Endometrial microvascular endothelial cells (primary cell): ENCODE measurements around the gene ATXN1. TPM values are rescaled to one million over a fixed set of nuclear protein-coding genes. Genes with fewer than 3 reads are reported as not detected.

Source experiments
- in situ Hi-C: cut with HindIII; loops from 2 replicates; pipeline ENCODE4 v1.10.0; 2017; ENCODE audit warnings: low sequenced_read_pairs, low pct_unique_long_range_greater_than_20kb; ENCODE audit errors: inconsistent ontology term
- total RNA-seq: library from RNA; depleted of rRNA; stranded (reverse); fragments of >200 nt; gene quantifications from one replicate; pipeline ENCODE4 v1.2.3, GENCODE V29; 2015; ENCODE audit errors: inconsistent ontology term

The ATXN1 gene
- total RNA-seq, 1 donor from 2014 or later, result 8.1 TPM

DNA sequence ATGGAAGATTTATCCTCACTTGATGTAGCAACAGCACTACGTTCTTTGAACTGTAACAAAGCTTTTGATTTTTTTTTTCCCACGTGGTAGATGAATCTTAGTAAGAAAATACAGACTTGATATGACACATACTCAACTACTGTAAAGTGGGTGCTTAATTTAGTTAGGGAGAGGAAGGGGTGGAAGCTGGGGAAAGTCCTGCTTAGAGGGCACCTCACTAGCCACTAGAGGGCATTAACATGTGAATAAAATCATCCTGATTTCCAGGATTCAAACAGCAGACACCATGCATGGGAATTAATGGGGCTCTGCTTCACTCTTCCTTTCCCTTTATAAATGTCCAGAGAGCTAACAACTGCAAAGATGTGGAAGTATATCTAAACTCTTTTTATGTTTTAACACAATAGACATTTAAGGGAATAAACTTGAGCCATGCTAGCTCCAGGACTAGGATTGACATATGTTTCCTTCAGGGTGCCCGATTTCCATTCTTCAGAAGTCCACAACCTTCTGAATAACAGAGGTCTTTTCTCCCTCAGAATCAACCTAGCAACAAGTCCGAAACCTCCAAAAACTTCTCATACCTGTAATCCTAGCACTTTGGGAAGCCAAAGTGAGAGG is 250.1 kb downstream of the ATXN1 start:
- in situ Hi-C loops, result loop anchor here (10.0 kb wide), 1 partner anchor 254 kb away; the partner anchor contains the start of gene ATXN1

GRCh38 chr6:16510245-16510644 is 251.0 kb downstream of the ATXN1 start:
- in situ Hi-C loops, result loop anchor here (10.0 kb wide), 1 partner anchor 255 kb away; the partner anchor contains the start of gene ATXN1

- in situ Hi-C loops, result no loop called here
Measured at GRCh38 chr6:16508959-16509358, 252.3 kb downstream of the ATXN1 start.

- in situ Hi-C loops, result no loop called here
Measured at GRCh38 chr6:16505711-16506357, 255.4 kb downstream of the ATXN1 start.

- in situ Hi-C loops, result no loop called here
Measured at GRCh38 chr6:16504609-16505008, 256.7 kb downstream of the ATXN1 start.

- in situ Hi-C loops, result no loop called here
Measured at GRCh38 chr6:16503970-16504415, 257.3 kb downstream of the ATXN1 start.

- in situ Hi-C loops, result no loop called here
Measured at GRCh38 chr6:16503241-16503775, 258.0 kb downstream of the ATXN1 start.

GRCh38 chr6:16498957-16499356 is 262.3 kb downstream of the ATXN1 start:
- in situ Hi-C loops, result no loop called here

GRCh38 chr6:16498237-16498636 is 263.0 kb downstream of the ATXN1 start:
- in situ Hi-C loops, result no loop called here

DNA sequence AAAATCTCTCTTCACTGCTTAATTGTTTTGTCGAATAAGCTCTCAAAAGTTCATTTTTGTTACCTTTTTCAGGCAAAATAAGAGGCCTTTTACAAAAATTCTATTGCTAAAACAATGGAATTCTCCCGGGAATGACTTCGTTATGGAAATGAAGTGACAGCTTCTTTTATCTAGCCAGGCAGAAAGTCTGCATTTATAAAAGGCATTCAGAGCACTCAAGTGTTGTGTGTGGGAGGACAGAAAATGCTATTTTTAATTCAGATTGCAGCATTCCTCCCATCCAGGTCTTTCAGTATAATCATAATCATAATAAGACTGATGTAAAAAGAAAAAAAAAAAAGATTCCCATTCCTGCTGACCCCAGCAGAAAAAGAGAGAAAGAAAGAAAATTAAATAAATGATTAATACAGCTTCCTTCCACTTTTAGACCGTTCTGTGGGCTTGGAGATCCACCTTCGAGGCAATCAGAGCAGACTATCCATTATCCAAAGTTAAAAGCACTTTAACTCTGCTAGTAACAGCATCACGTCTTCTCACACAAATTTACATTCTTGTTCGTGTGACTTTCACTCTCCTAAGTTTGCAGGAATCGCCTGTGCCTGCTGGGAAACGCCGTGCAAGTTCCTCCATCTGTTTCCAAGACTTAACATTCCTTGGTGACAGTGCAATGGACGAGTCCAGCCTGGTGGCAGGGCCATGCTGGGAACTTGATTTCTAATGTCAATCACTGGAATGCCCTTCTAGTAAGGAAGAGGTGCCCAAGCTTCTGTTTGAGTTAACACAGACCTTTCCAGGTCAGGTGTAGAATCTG is 264.1 kb downstream of the ATXN1 start:
- in situ Hi-C loops, result no loop called here

DNA sequence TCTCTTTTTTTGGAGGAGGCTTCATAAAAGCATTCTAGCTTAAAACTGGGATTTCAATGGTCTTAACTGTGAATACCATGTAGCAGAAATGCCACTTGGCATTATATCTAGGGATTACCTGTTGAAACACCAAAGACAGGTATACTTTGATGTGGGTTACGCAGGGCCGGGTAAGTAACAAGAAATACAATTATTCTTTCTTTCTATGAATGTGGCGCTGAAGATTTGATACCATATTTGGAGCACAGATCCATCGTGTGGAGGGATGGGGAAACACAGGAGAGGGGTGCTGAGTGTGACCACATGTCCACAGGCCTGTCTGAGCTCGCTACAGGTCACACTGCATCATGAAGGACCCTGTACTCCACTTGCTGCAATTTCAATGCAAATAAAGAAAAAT is 265.1 kb downstream of the ATXN1 start:
- in situ Hi-C loops, result no loop called here

DNA sequence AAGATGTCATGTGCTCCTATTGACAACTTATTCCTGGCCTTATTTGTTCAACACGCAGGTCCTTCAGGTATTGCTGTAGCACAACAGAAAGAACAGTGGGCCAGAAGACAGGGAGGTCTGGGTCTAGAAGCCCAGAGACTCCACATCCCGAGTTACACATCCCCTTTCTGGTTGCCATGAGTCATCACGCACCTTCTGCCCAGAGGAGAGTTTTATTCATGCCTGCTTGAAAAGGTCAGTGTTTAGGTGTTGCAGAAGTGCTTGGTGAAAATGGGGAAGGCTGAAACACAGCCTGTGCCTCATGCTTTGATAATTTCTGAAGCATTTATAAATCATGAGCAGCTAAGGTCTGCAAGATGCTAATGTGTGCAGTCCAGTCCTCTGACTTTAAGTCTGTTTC is 266.5 kb downstream of the ATXN1 start:
- in situ Hi-C loops, result no loop called here

DNA sequence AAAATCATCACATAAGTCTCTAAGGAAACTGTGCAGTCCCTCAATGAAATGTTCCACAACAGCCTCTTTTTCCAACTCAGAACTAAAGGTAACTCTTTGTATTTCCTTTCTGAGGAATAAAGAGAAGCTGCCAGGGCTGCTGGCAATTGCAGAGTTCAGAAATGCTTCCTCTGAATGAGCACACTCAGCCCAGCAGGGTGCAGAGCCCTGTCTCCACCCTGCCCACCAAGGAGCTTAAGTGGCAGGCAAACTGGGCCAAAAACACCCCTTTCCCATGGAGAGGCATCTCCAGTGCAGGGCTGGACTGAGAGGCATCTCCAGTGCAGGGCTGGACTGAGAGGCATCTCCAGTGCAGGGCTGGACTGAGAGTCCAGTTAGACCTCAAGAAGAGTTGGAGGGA is 267.5 kb downstream of the ATXN1 start:
- in situ Hi-C loops, result no loop called here

DNA sequence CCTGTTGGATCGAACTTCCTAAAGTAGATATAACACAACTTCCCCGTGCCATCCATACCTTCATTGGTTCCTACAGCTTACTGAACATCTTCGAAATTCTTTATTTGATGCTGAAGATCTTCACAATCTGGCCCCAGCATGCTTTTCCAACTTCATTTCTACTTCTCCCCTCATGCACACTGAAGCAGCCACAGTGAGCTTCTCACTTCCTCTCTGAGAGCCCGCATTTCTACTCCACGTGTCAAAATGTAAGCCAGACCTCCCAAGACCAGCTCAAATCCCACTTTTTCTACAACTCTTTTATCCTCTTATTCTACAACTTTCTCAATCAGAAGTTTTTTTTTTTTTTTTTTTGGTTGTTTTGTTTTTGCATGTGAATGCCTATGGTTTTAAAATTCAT is 268.1 kb downstream of the ATXN1 start:
- in situ Hi-C loops, result no loop called here

DNA sequence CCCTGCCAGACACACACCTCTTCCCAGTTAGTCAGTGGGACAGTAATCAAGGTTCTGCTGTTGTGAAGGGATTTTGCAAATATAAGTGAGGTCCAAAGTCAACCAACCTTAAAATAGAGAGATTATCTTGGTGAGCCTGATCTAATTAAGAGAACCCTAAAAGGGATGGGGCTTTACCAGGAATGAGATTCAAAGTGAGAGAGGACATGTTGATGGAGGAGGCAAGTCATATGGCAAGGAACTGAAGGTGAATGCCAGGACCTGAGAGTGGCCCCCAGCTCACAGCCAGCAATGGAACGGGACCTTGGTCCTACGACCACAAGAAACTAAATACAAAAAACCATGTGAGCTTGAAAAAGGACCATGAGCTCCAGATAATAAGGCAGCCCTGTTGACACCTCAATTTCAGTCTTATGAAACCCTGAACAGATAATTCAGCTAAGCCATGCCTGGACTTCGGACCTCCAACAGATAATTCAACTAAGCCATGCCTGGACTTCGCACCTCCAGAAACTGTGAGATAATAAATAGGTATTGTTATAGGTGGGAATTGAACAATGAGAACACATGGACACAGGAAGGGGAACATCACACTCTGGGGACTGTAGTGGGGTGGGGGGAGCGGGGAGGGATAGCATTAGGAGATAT is 269.5 kb downstream of the ATXN1 start:
- in situ Hi-C loops, result no loop called here

- in situ Hi-C loops, result no loop called here
Measured at GRCh38 chr6:16490616-16491015, 270.6 kb downstream of the ATXN1 start.

DNA sequence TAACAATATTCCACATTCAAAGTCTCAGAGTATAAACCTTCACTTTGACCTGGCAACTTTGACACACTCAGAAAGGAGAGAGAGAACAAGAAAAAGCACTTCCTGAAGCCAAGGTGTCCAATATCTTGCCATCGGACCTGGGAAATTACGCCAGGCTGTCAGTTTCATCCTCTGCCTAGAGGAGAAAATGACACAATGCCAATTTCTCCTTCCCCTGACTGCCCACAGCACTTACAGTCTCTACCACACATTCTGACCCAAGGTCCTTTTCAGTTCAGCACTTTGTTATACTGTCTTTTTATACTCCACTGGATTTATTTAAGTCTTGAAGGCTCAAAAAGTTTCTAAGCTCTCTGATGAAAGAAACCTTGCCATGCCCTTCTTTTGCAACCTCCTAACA is 272.4 kb downstream of the ATXN1 start:
- in situ Hi-C loops, result no loop called here

DNA sequence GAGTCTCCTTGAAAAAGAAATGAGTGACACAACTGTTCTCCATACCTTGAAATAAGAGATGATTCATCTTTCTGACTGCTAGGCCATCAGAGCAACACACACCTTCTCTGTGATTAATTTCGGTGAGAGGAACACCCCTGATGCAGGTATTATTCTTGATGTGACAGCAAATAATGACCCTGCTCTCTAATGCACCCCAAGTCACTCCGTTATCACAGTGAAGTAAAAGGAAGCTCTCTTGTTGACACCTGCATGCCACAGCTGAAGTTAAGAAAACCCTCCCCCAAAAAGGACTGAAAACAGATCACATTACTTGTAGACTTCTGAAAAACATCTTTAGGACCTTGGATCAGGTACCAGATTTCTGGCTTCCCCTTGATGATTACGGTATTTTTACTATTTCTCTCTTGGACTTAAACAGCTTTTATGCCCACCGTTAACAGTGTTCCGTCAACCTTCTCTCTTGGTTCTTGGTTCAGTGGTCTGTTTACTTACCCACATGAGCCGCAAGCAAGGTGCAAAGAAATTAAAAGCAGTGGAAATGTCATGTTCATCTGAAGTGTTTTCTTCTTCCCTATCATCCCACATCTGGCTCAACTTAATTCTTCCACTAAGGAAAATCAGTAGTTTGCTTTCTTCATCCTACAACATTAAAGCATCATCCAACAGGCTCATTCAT is 273.1 kb downstream of the ATXN1 start:
- in situ Hi-C loops, result no loop called here

- in situ Hi-C loops, result no loop called here
Measured at GRCh38 chr6:16486661-16487060, 274.6 kb downstream of the ATXN1 start.
